HepG2 (cell line): ENCODE measurements around the gene THBD. TPM values are rescaled to one million over a fixed set of nuclear protein-coding genes. Genes with fewer than 3 reads are reported as not detected.

Experiments
- ATAC-seq: fragments of 200-7000 bp; cut with Tn5 transposase; 3 replicates; pipeline ENCODE4 v1.9.1; 2020; ENCODE audit warnings: mild to moderate bottlenecking, moderate library complexity
- BruUV-seq: library from RNA; stranded (reverse); fragments of 400-500 nt; replicated peaks from 2 replicates; lab custom pipeline; 2021; lab: Mats Ljungman, UMichigan
- CTCF ChIA-PET: fragments of 300-600 bp; formaldehyde crosslinking; extraction: SDS; loops from one replicate; lab custom pipeline; 2021; ENCODE audit warnings: low total read pairs, inconsistent platforms, low intra/inter-chr PET ratio; lab: Yijun Ruan, JAX
- POLR2A ChIA-PET: fragments of 350-600 bp; sonication (Branson Sonifier 250); formaldehyde crosslinking; loops from one replicate; lab custom pipeline; 2020; ENCODE audit warnings: antibody characterized with exemption, inconsistent platforms; lab: Yijun Ruan, JAX
- DNase-seq: peaks from one replicate; pipeline ENCODE4 v3.0.0-alpha.2; 2015; ENCODE audit warnings: low spot score
- FAIRE-seq: peaks from 3 replicates; lab custom pipeline; 2011; peaks lifted over from hg19 to GRCh38; lab: Jason Lieb, UNC
- H2AFZ ChIP-seq: one replicate; pipeline ENCODE4 v1.6.1; 2011; ENCODE audit warnings: low read length, inconsistent platforms
- H3K27ac ChIP-seq: fragments of 300-600 bp; 3 replicates; pipeline ENCODE4 v1.8.0; 2011; ENCODE audit warnings: mixed run types, mild to moderate bottlenecking, mixed read lengths, low read length, inconsistent platforms; ENCODE audit not compliant: insufficient read depth; ENCODE audit errors: extremely low read length
- H3K27me3 ChIP-seq, 2 experiments: fragments of 200-600 bp in 1 of 2; 2 replicates in 1 of 2; 3 replicates in 1 of 2; pipeline versions ENCODE4 v1.6.0 to v1.8.0; 2011; ENCODE audit warnings: low read length in 2 of 2, mild to moderate bottlenecking in 2 of 2, moderate library complexity in 2 of 2, inconsistent platforms in 1 of 2; ENCODE audit not compliant: insufficient read depth in 2 of 2, control insufficient read depth in 1 of 2
- H3K36me3 ChIP-seq, 2 experiments: fragments of 200-600 bp in 1 of 2; replicated peaks in 1 of 2; 2 replicates in 1 of 2; 3 replicates in 1 of 2; pipeline versions ENCODE4 v1.5.1 to v1.8.0; 2011; ENCODE audit warnings: low read length in 2 of 2, inconsistent platforms in 1 of 2; ENCODE audit not compliant: insufficient read depth in 2 of 2, control insufficient read depth in 1 of 2
- H3K4me1 ChIP-seq: 2 replicates; pipeline ENCODE4 v1.5.1; 2012; ENCODE audit warnings: low read length, inconsistent platforms; ENCODE audit not compliant: insufficient read depth
- H3K4me2 ChIP-seq: 2 replicates; pipeline ENCODE4 v1.6.0; 2011; ENCODE audit warnings: low read depth, low read length, inconsistent platforms
- H3K4me3 ChIP-seq, 3 experiments: fragments of 200-600 bp in 1 of 3; sonication (generic), shearing (Covaris generic) in 1 of 3; replicated peaks in 1 of 3; 2 replicates each; pipeline ENCODE4 v1.5.1; 2011 to 2016; ENCODE audit warnings: low read length in 3 of 3, inconsistent platforms in 2 of 3, low read depth in 2 of 3, mild to moderate bottlenecking in 2 of 3, control low read depth in 1 of 3, mixed read lengths in 1 of 3; ENCODE audit not compliant: insufficient read depth in 1 of 3
- H3K79me2 ChIP-seq: one replicate; pipeline ENCODE4 v1.6.1; 2011; ENCODE audit warnings: low read length, inconsistent platforms; ENCODE audit not compliant: insufficient read depth
- H3K9ac ChIP-seq: 2 replicates; pipeline ENCODE4 v1.6.0; 2011; ENCODE audit warnings: mild to moderate bottlenecking, low read depth, low read length, inconsistent platforms; ENCODE audit not compliant: insufficient read depth
- H3K9me3 ChIP-seq: 2 replicates; pipeline ENCODE4 v1.5.1; 2012; ENCODE audit warnings: mild to moderate bottlenecking, low read length
- H4K20me1 ChIP-seq: 2 replicates; pipeline ENCODE4 v1.6.0; 2011; ENCODE audit warnings: inconsistent platforms, mild to moderate bottlenecking, low read length, moderate library complexity; ENCODE audit not compliant: insufficient read depth
- CHD2 ChIP-seq: IDR thresholded peaks from 2 replicates; pipeline ENCODE4 v1.6.1; 2011; ENCODE audit warnings: low read depth, low read length, improper control_type of control experiment
- GTF2F1 ChIP-seq: fragments of 150-350 bp; IDR thresholded peaks from 2 replicates; pipeline ENCODE4 v1.6.1; 2014; ENCODE audit warnings: low read length
- HCFC1 ChIP-seq: fragments of 150-350 bp; IDR thresholded peaks from 2 replicates; pipeline ENCODE4 v1.6.1; 2014; ENCODE audit warnings: low read depth, low read length
- HNRNPL ChIP-seq: fragments of 200-400 bp; formaldehyde crosslinking; IDR thresholded peaks from 2 replicates; pipeline ENCODE4 v1.6.1; 2017; ENCODE audit warnings: mild to moderate bottlenecking, low read depth, low read length
- KAT7 ChIP-seq: IDR thresholded peaks from 2 replicates; pipeline ENCODE4 v1.6.1; 2018; ENCODE audit warnings: borderline replicate concordance, missing compliant biosample characterization
- NFATC3 ChIP-seq: sonication (generic); formaldehyde crosslinking; IDR thresholded peaks from 2 replicates; pipeline ENCODE4 v1.5.1; 2020; ENCODE audit warnings: mild to moderate bottlenecking, missing genetic modification reagents
- RELA ChIP-seq: sonication (generic); formaldehyde crosslinking; IDR thresholded peaks from 2 replicates; pipeline ENCODE4 v1.4.0; 2020; ENCODE audit warnings: missing genetic modification reagents
- SMAD9 ChIP-seq: sonication (generic); formaldehyde crosslinking; IDR thresholded peaks from 2 replicates; pipeline ENCODE4 v1.5.1; 2020; ENCODE audit warnings: mild to moderate bottlenecking, missing genetic modification reagents
- SOX6 ChIP-seq, 2 experiments: fragments of 450-650 bp in 1 of 2; sonication (generic) in 1 of 2; formaldehyde crosslinking in 1 of 2; IDR thresholded peaks; 2 replicates each; pipeline versions ENCODE4 v1.4.0 to v1.6.1; 2017 to 2020; ENCODE audit warnings: antibody characterized with exemption in 1 of 2, mild to moderate bottlenecking in 1 of 2, missing genetic modification reagents in 1 of 2
- ZBTB3 ChIP-seq: sonication (generic); formaldehyde crosslinking; IDR thresholded peaks from 2 replicates; pipeline ENCODE4 v1.4.0; 2020; ENCODE audit warnings: low read depth, mild to moderate bottlenecking, moderate library complexity, missing genetic modification reagents, borderline replicate concordance
- ZBTB7B ChIP-seq: sonication (generic); formaldehyde crosslinking; IDR thresholded peaks from 2 replicates; pipeline ENCODE4 v1.4.0; 2020; ENCODE audit warnings: missing genetic modification reagents
- ZNF232 ChIP-seq: sonication (generic); formaldehyde crosslinking; IDR thresholded peaks from 2 replicates; pipeline ENCODE4 v1.4.0; 2020; ENCODE audit warnings: missing genetic modification reagents, borderline replicate concordance
- ZNF253 ChIP-seq: sonication (generic); formaldehyde crosslinking; IDR thresholded peaks from 2 replicates; pipeline ENCODE4 v1.8.0; 2022; ENCODE audit warnings: mild to moderate bottlenecking, missing genetic modification reagents, borderline replicate concordance
- ZNF33A ChIP-seq: sonication (generic); formaldehyde crosslinking; IDR thresholded peaks from 2 replicates; pipeline ENCODE4 v1.5.1; 2020; ENCODE audit warnings: missing genetic modification reagents, mild to moderate bottlenecking, moderate library complexity, borderline replicate concordance
- ZNF552 ChIP-seq: sonication (generic); formaldehyde crosslinking; IDR thresholded peaks from 2 replicates; pipeline ENCODE4 v1.9.0; 2022; ENCODE audit warnings: missing genetic modification reagents, mild to moderate bottlenecking, borderline replicate concordance
- ZNF558 ChIP-seq: sonication (generic); formaldehyde crosslinking; IDR thresholded peaks from 2 replicates; pipeline ENCODE4 v1.9.0; 2022; ENCODE audit warnings: mild to moderate bottlenecking, missing genetic modification reagents, borderline replicate concordance
- ZNF598 ChIP-seq: sonication (generic); formaldehyde crosslinking; IDR thresholded peaks from 2 replicates; pipeline ENCODE4 v1.5.1; 2020; ENCODE audit warnings: mild to moderate bottlenecking, missing genetic modification reagents, borderline replicate concordance
- ZNF749 ChIP-seq: sonication (generic); formaldehyde crosslinking; IDR thresholded peaks from 2 replicates; pipeline ENCODE4 v1.8.0; 2022; ENCODE audit warnings: mild to moderate bottlenecking, missing genetic modification reagents, moderate library complexity, borderline replicate concordance
- ZNF816 ChIP-seq: sonication (generic); formaldehyde crosslinking; IDR thresholded peaks from 2 replicates; pipeline ENCODE4 v1.8.0; 2022; ENCODE audit warnings: missing genetic modification reagents, mild to moderate bottlenecking, borderline replicate concordance
- WGBS: methylation state at CpG from one replicate; pipeline ENCODE4 v1.1.6; 2017; ENCODE audit warnings: low lambda C conversion rate; 5-methylcytosine and 5-hydroxymethylcytosine counted together
- in situ Hi-C: cut with HindIII; loops from 2 replicates; pipeline ENCODE4 v1.10.0; 2017; ENCODE audit warnings: low pct_unique_long_range_greater_than_20kb; ENCODE audit not compliant: extremely low pct_ligation_motif_present
- intact Hi-C: fragments of 100-400 bp; cut with micrococcal nuclease; formaldehyde crosslinking; loops from one replicate; pipeline ENCODE4 v1.10.0; 2022; ENCODE audit not compliant: unreplicated experiment
- polyA plus RNA-seq, 8 experiments: library from polyadenylated mRNA; depleted of rRNA in 3 of 8; stranded (reverse) in 7 of 8; unstranded in 1 of 8; fragments of >200 nt; fragmentation: Illumina TruSeq in 4 of 8; extraction: Trizol in 4 of 8; gene quantifications; 2 replicates each; pipeline versions ENCODE4 v1.2.1 to v1.2.3, GENCODE V29; 2011 to 2016; ENCODE audit warnings: low read depth in 4 of 8, missing spikeins in 1 of 8, mixed read lengths in 1 of 8; ENCODE audit not compliant: insufficient read depth in 1 of 8
- total RNA-seq, 5 experiments: library from RNA; depleted of rRNA; stranded (reverse); fragments of >200 nt; fragmentation: Illumina TruSeq; extraction: Trizol; gene quantifications; 2 replicates each; pipeline ENCODE4 v1.2.3, GENCODE V29; 2016; ENCODE audit warnings: low read depth in 1 of 5
- TF ChIP-seq, protein P1 (sequence below): sonication (generic); formaldehyde crosslinking; IDR thresholded peaks from 2 replicates; pipeline ENCODE4 v1.8.1; 2022; ENCODE audit warnings: low read depth, mild to moderate bottlenecking, missing genetic modification reagents
- TF ChIP-seq, protein P2 (sequence below): sonication (generic); formaldehyde crosslinking; IDR thresholded peaks from 2 replicates; pipeline ENCODE4 v1.8.0; 2022; ENCODE audit warnings: missing genetic modification reagents, low read depth, mild to moderate bottlenecking, borderline replicate concordance

THBD gene
- total and polyA plus RNA-seq, 2 of the 13 experiments (the other 11 are each of a cell fraction or from before 2014, with no cell fraction given): 0.03 TPM; not detected in 1

GRCh38 chr20:23043376-23043775 lies 6.1 kb downstream of the THBD start (continued):
- TF ChIP-seq, protein P1, sequence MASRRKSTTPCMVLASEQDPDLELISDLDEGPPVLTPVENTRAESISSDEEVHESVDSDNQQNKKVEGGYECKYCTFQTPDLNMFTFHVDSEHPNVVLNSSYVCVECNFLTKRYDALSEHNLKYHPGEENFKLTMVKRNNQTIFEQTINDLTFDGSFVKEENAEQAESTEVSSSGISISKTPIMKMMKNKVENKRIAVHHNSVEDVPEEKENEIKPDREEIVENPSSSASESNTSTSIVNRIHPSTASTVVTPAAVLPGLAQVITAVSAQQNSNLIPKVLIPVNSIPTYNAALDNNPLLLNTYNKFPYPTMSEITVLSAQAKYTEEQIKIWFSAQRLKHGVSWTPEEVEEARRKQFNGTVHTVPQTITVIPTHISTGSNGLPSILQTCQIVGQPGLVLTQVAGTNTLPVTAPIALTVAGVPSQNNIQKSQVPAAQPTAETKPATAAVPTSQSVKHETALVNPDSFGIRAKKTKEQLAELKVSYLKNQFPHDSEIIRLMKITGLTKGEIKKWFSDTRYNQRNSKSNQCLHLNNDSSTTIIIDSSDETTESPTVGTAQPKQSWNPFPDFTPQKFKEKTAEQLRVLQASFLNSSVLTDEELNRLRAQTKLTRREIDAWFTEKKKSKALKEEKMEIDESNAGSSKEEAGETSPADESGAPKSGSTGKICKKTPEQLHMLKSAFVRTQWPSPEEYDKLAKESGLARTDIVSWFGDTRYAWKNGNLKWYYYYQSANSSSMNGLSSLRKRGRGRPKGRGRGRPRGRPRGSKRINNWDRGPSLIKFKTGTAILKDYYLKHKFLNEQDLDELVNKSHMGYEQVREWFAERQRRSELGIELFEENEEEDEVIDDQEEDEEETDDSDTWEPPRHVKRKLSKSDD (CRISPR knock-in tag): no peak
- TF ChIP-seq KAT7 (CRISPR knock-in tag): no peak
- TF ChIP-seq, all 625 proteins: peak for 4

DNA sequence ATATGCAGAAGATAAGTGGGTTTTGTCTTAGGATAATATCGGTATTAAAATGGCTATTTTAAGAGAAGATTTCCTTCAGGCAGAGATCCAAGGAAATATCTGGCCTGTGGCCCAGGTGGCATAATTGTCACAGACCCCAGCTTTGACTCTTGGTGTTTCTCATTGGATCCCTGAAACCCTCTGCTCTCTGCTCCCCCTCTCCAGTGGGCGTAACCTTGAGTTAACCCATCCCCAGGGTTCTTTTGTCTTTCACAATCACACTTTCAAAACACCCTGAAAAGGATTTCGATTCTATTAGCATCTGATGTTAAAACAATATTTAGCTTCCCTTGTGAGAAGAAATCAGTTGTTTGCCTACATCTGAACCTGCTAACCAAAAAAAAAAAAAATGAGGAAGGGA lies 7.2 kb downstream of the THBD start:
- H3K36me3 ChIP-seq: no peaks in the 10 kb centered on the region
- no peak overlapping the region for H3K27ac ChIP-seq
- H3K4me3 ChIP-seq: no peak overlapping the region
- WGBS: 13% methylated on average over 3 of the region's 3 CpGs
- DNase-seq (no peak), ATAC-seq (no peak), FAIRE-seq (no peak)
- in situ Hi-C loops: no loop called here
- TF ChIP-seq CHD2 (no peak), ZNF232 (CRISPR knock-in tag) (no peak), ZNF816 (CRISPR knock-in tag) (no peak), ZBTB7B (no peak), NFATC3 (CRISPR knock-in tag) (no peak), GTF2F1 (no peak), HNRNPL (no peak), ZNF33A (no peak), ZNF598 (CRISPR knock-in tag) (no peak), SMAD9 (CRISPR knock-in tag) (no peak), ZNF558 (no peak), ZNF552 (CRISPR knock-in tag) (no peak), ZBTB3 (CRISPR knock-in tag) (no peak), ZNF749 (CRISPR knock-in tag) (no peak), HCFC1 (no peak), RELA (CRISPR knock-in tag) (no peak), ZNF253 (CRISPR knock-in tag) (no peak), SOX6 (IDR thresholded peaks at IDR 0.05) (no peak), SOX6 (CRISPR knock-in tag; IDR thresholded peaks at IDR 0.05) (no peak)
- TF ChIP-seq, protein P2, sequence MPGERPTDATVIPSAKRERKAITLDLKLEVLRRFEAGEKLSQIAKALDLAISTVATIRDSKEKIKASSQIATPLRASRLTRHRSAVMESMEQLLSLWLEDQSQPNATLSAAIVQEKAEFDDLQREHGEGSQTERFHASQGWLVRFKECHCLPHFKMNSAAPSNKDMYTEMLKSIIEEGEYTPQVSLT (CRISPR knock-in tag): no peak
- no peak overlapping the region for H3K9ac ChIP-seq
- no peaks in the 10 kb centered on the region for H3K4me1 ChIP-seq
- no peaks in the 10 kb centered on the region for H4K20me1 ChIP-seq
- no TSS peak for BruUV-seq
- H3K79me2 ChIP-seq: no peaks in the 10 kb centered on the region
- intact Hi-C loops: no loop called here
- H3K4me2 ChIP-seq: no peak overlapping the region
- ChIA-PET POLR2A (no interaction called here), CTCF (interaction anchor here (2.0 kb wide), 1 partner anchor 159 kb away, joined by 6 read pairs; no protein-coding TSS in a partner anchor)
- no peak overlapping the region for H2AFZ ChIP-seq
- H3K9me3 ChIP-seq: no peaks in the 10 kb centered on the region
- H3K27me3 ChIP-seq: peaks cover 0 to 25% of the 10 kb centered on the region in 2 experiments; a peak in 3 of 5 replicates
